Measurements from ENCODE around the gene C6orf120. TPM values are rescaled to one million over a fixed set of nuclear protein-coding genes. Genes with fewer than 3 reads are reported as not detected.
A peak's percentile ranks its signal among the peaks of the same experiment; 100 is the strongest.

C6orf120 gene
- 18.2 TPM for total RNA-seq
- 10 to 100 TPM in 3 of 4 donors, 1 to 10 TPM in 1; 9.7 to 11.7 (median 11.0) TPM for polyA plus RNA-seq

DNA sequence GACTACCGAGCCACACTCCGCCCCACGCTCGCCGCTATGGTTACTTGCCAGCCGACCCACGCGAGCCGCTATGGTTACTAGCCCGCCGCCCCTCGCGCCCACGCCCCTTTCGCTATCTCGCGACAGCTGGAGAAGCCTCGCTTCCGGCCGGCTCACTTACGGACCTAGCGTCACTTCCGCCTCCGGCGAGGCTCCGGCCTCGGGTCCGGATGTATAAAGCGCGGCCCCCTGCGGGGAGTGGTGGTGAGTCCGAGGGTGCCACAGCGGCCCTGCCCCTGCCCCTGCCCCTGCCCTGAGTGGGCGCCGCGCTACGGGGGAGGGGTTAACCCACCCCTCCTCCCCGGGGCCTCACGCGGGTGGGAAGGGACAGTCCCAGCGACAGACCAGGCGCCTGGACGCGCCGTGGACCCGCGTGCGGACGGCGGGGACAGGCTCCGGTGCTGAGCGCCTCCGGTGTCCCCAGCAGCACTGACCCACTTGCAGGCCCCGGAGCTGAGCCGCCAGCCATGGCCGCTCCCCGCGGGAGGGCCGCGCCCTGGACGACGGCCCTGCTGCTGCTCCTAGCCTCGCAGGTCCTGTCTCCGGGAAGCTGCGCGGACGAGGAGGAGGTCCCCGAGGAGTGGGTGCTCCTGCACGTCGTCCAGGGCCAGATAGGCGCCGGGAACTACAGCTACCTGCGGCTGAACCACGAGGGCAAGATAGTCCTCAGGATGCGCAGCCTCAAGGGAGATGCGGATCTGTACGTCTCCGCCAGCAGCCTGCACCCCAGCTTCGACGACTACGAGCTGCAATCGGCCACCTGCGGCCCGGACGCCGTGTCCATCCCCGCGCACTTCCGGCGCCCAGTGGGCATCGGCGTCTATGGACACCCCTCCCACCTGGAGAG is at the start of gene C6orf120, which contains the start of gene WDR27:
C6orf120 (plus strand) TSS at position 173 of the 886 bp plus-strand sequence; CDS start at position 507, 334 bp downstream.
WDR27 (minus strand) TSS at position 76 of the 886 bp plus-strand sequence. CDS start 13,024 bp downstream, outside the sequence.
- H3K27ac Mint-ChIP-seq: peak within 1 kb of the TSS; percentile 95 to 98 (median 95)

DNA sequence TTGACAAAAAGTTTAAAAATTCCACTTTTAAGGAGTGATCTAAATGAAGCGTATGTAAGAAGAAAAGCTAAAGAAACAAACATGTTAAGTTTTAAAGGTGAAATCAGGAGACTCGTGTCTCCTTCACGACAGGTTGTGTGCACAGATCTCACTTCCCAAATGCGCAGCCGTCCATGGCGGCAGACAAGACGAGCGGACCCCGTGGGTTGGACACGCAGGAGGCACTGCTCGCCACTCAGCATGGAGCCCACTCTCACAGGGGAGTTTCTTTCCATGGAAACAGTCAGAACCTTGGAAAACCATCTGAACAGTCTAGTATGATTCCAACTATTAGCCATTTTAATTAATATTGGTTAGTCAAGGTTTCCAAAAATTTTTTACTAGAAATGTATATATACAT is 49.0 kb upstream of the C6orf120 start:
- no peaks in the 10 kb centered on the region for H3K27me3 Mint-ChIP-seq
- no peaks in the 10 kb centered on the region for H3K4me1 ChIP-seq (ENCODE audit: control insufficient read depth, insufficient read depth, low read length, poor library complexity, severe bottlenecking)
- H3K36me3 Mint-ChIP-seq: peaks cover 6% of the 10 kb centered on the region
- H3K27ac Mint-ChIP-seq: peak overlapping the region in 1 of 3 donors; percentile 39
- no peaks in the 10 kb centered on the region for H3K36me3 ChIP-seq (ENCODE audit: control insufficient read depth, insufficient read depth, low read length)
- DNase-seq (no peak), ATAC-seq (ENCODE audit: low read depth in 2 of 2) (no peak)
- H3K4me1 Mint-ChIP-seq: peaks cover 2 to 14% (median 8%) of the 10 kb centered on the region in 4 donors
- H3K9me3 ChIP-seq (ENCODE audit: control insufficient read depth in 2 of 2, low read length in 2 of 2): no peaks in the 10 kb centered on the region
- H3K9me3 Mint-ChIP-seq: peaks cover 0 to 1% (median 0%) of the 10 kb centered on the region in 7 donors
- no peaks in the 10 kb centered on the region for H3K27me3 ChIP-seq (ENCODE audit: control insufficient read depth, insufficient read depth, low read length)
- H3K4me3 ChIP-seq (ENCODE audit: low read depth, low read length): no peak overlapping the region
- peak overlapping the region in 2 of 4 donors; percentile 28 to 58 for H3K4me3 Mint-ChIP-seq
- no peak overlapping the region for H3K27ac ChIP-seq (ENCODE audit: insufficient read depth, low read length, poor library complexity, severe bottlenecking)

More for the DNA sequence above, at the start of gene C6orf120, which contains the start of gene WDR27:
- peaks cover 43% of the 10 kb centered on the region for H3K4me1 ChIP-seq (ENCODE audit: control insufficient read depth, insufficient read depth, low read length, poor library complexity, severe bottlenecking)
- peak within 1 kb of the TSS; percentile 83 for H3K4me3 ChIP-seq (ENCODE audit: low read depth, low read length)
- Mint-ChIP-seq H3K36me3 (peaks cover 6% of the 10 kb centered on the region), H3K9me3 (no peaks in the 10 kb centered on the region), H3K4me1 (peaks cover 29 to 61% (median 48%) of the 10 kb centered on the region in 4 donors), H3K4me3 (peak within 1 kb of the TSS; percentile 91 to 100 (median 94)), H3K27me3 (no peaks in the 10 kb centered on the region)
- ATAC-seq (ENCODE audit: low read depth in 2 of 2): peak; percentile 89 to 92
- peak; percentile 96 to 98 (median 96) for DNase-seq
- H3K27me3 ChIP-seq (ENCODE audit: control insufficient read depth, insufficient read depth, low read length): no peaks in the 10 kb centered on the region
- peak within 1 kb of the TSS; percentile 98 for H3K27ac ChIP-seq (ENCODE audit: insufficient read depth, low read length, poor library complexity, severe bottlenecking)
- no peaks in the 10 kb centered on the region for H3K9me3 ChIP-seq (ENCODE audit: control insufficient read depth in 2 of 2, low read length in 2 of 2)
- peaks cover 17% of the 10 kb centered on the region for H3K36me3 ChIP-seq (ENCODE audit: control insufficient read depth, insufficient read depth, low read length)

GRCh38 chr6:169653691-169654090 is 48.2 kb upstream of the C6orf120 start:
- Mint-ChIP-seq H3K4me3 (peak overlapping the region in 2 of 4 donors; percentile 92 to 94), H3K9me3 (peaks cover 0 to 1% (median 0%) of the 10 kb centered on the region in 7 donors), H3K27ac (peak overlapping the region in 1 of 3 donors; percentile 93), H3K36me3 (peaks cover 6% of the 10 kb centered on the region), H3K27me3 (no peaks in the 10 kb centered on the region), H3K4me1 (peaks cover 2 to 14% (median 8%) of the 10 kb centered on the region in 4 donors)
- ATAC-seq (ENCODE audit: low read depth in 2 of 2) (no peak), DNase-seq (no peak)
- Histone ChIP-seq H3K36me3 (ENCODE audit: control insufficient read depth, insufficient read depth, low read length) (no peaks in the 10 kb centered on the region), H3K27ac (ENCODE audit: insufficient read depth, low read length, poor library complexity, severe bottlenecking) (peak overlapping the region; percentile 71), H3K4me3 (ENCODE audit: low read depth, low read length) (no peak overlapping the region), H3K9me3 (ENCODE audit: control insufficient read depth in 2 of 2, low read length in 2 of 2) (no peaks in the 10 kb centered on the region), H3K4me1 (ENCODE audit: control insufficient read depth, insufficient read depth, low read length, poor library complexity, severe bottlenecking) (no peaks in the 10 kb centered on the region), H3K27me3 (ENCODE audit: control insufficient read depth, insufficient read depth, low read length) (no peaks in the 10 kb centered on the region)

DNA sequence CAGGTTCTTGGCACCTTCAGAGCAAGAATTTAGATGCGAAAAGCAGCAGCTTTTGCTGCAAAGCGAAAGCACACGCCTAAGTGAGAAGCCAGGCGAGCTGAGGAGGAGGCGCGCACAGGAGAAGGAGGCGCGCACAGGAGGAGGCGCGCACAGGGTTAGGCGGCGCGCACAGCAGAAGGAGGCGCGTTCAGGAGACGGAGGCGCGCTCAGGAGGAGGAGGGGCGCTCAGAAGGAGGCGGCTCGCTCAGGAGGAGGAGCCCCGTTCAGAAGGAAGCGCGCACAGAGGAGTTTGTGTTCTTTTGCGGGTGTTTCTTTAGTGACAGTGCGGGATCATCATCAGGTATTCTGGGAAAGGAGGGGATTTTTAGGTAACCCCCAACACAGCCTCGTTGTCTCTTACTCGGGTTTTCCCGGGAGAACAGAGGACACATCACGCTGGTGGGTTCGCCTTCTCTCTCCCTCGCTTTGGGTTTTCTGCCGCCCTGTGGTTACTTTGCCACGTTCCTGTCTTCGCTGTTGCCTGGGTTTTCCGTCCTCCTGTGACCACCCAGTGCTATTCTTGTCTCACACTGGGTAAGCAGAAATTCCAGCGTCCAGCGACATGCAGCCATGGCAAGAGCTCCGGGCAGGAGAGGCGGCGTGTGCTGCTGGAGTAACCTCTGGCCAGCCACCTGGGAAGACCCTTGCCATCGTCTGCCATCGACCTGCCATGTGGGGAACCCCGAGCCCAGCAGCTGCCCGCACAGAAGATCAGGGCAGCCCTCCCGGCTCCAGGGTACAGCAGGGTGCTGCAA is 47.1 kb upstream of the C6orf120 start:
- no peaks in the 10 kb centered on the region for H3K36me3 ChIP-seq (ENCODE audit: control insufficient read depth, insufficient read depth, low read length)
- Mint-ChIP-seq H3K27me3 (no peaks in the 10 kb centered on the region), H3K4me3 (peak overlapping the region; percentile 92 to 94 (median 94)), H3K27ac (peak overlapping the region; percentile 92 to 97 (median 93)), H3K4me1 (peaks cover 0 to 14% (median 8%) of the 10 kb centered on the region in 4 donors), H3K9me3 (peaks cover 0 to 1% (median 0%) of the 10 kb centered on the region in 7 donors), H3K36me3 (peaks cover 14% of the 10 kb centered on the region)
- H3K4me3 ChIP-seq (ENCODE audit: low read depth, low read length): peak overlapping the region; percentile 84
- peak; percentile 94 to 95 for ATAC-seq (ENCODE audit: low read depth in 2 of 2)
- no peaks in the 10 kb centered on the region for H3K27me3 ChIP-seq (ENCODE audit: control insufficient read depth, insufficient read depth, low read length)
- H3K4me1 ChIP-seq (ENCODE audit: control insufficient read depth, insufficient read depth, low read length, poor library complexity, severe bottlenecking): no peaks in the 10 kb centered on the region
- H3K27ac ChIP-seq (ENCODE audit: insufficient read depth, low read length, poor library complexity, severe bottlenecking): peak overlapping the region; percentile 71
- DNase-seq: peak; percentile 62 to 88 (median 78)
- no peaks in the 10 kb centered on the region for H3K9me3 ChIP-seq (ENCODE audit: control insufficient read depth in 2 of 2, low read length in 2 of 2)

DNA sequence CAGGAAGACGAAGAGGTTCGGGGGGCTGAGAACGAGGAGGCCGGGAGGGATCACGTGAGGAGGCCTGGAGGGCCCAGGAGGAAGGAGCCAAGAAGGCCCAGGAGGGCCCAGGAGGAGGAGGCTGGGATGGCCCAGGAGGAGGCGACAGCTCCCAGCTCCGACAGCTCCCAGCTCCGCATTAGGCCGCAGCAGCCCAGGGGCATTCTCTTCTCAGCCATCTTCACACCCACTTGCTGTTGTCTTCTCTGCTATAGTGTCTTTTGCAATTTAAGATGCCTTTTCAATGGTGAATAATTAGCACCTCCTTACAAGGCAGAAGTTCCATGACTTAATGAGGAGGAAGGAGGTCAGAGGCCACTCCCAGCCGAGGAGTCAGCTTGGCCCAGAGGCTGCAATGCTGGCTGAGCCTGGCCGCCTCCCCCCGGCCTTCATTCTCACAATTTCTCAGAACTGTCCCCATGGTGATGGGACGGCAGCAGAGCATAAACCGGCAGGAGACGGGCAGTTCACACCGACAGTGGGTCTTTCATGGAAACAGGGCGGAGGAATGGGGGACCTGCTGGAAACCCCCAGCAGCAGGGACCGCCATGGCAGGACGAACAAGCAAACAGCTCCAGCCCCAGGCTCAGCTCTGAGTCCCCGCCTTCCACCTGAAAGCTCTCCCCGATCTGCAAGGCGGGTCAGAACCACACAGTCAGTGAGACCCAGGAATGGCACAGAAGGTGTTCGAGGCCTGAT is 45.2 kb upstream of the C6orf120 start:
- H3K4me3 Mint-ChIP-seq: peak overlapping the region in 1 of 4 donors; percentile 54
- H3K27ac Mint-ChIP-seq: peak overlapping the region in 1 of 3 donors; percentile 73
- peaks cover 14% of the 10 kb centered on the region for H3K36me3 Mint-ChIP-seq
- Histone ChIP-seq H3K27ac (ENCODE audit: insufficient read depth, low read length, poor library complexity, severe bottlenecking) (no peak overlapping the region), H3K27me3 (ENCODE audit: control insufficient read depth, insufficient read depth, low read length) (no peaks in the 10 kb centered on the region), H3K4me3 (ENCODE audit: low read depth, low read length) (no peak overlapping the region), H3K36me3 (ENCODE audit: control insufficient read depth, insufficient read depth, low read length) (no peaks in the 10 kb centered on the region), H3K9me3 (ENCODE audit: control insufficient read depth in 2 of 2, low read length in 2 of 2) (no peaks in the 10 kb centered on the region), H3K4me1 (ENCODE audit: control insufficient read depth, insufficient read depth, low read length, poor library complexity, severe bottlenecking) (no peaks in the 10 kb centered on the region)
- H3K9me3 Mint-ChIP-seq: no peaks in the 10 kb centered on the region
- DNase-seq (no peak), ATAC-seq (ENCODE audit: low read depth in 2 of 2) (no peak)
- peaks cover 0 to 14% (median 8%) of the 10 kb centered on the region in 4 donors for H3K4me1 Mint-ChIP-seq
- H3K27me3 Mint-ChIP-seq: no peaks in the 10 kb centered on the region

GRCh38 chr6:169657284-169657610 is 44.7 kb upstream of the C6orf120 start:
- Mint-ChIP-seq H3K4me3 (peak overlapping the region in 1 of 4 donors; percentile 54), H3K27me3 (no peaks in the 10 kb centered on the region), H3K9me3 (no peaks in the 10 kb centered on the region), H3K4me1 (peaks cover 0 to 14% (median 8%) of the 10 kb centered on the region in 4 donors), H3K36me3 (peaks cover 14% of the 10 kb centered on the region), H3K27ac (no peak overlapping the region)
- Histone ChIP-seq H3K27ac (ENCODE audit: insufficient read depth, low read length, poor library complexity, severe bottlenecking) (no peak overlapping the region), H3K4me3 (ENCODE audit: low read depth, low read length) (no peak overlapping the region), H3K36me3 (ENCODE audit: control insufficient read depth, insufficient read depth, low read length) (no peaks in the 10 kb centered on the region), H3K27me3 (ENCODE audit: control insufficient read depth, insufficient read depth, low read length) (no peaks in the 10 kb centered on the region), H3K9me3 (ENCODE audit: control insufficient read depth in 2 of 2, low read length in 2 of 2) (no peaks in the 10 kb centered on the region), H3K4me1 (ENCODE audit: control insufficient read depth, insufficient read depth, low read length, poor library complexity, severe bottlenecking) (no peaks in the 10 kb centered on the region)
- DNase-seq: no peak
- no peak for ATAC-seq (ENCODE audit: low read depth in 2 of 2)
